Measurements from ENCODE around the gene RAB22A.

Gene RAB22A, protein sequence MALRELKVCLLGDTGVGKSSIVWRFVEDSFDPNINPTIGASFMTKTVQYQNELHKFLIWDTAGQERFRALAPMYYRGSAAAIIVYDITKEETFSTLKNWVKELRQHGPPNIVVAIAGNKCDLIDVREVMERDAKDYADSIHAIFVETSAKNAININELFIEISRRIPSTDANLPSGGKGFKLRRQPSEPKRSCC

DNA sequence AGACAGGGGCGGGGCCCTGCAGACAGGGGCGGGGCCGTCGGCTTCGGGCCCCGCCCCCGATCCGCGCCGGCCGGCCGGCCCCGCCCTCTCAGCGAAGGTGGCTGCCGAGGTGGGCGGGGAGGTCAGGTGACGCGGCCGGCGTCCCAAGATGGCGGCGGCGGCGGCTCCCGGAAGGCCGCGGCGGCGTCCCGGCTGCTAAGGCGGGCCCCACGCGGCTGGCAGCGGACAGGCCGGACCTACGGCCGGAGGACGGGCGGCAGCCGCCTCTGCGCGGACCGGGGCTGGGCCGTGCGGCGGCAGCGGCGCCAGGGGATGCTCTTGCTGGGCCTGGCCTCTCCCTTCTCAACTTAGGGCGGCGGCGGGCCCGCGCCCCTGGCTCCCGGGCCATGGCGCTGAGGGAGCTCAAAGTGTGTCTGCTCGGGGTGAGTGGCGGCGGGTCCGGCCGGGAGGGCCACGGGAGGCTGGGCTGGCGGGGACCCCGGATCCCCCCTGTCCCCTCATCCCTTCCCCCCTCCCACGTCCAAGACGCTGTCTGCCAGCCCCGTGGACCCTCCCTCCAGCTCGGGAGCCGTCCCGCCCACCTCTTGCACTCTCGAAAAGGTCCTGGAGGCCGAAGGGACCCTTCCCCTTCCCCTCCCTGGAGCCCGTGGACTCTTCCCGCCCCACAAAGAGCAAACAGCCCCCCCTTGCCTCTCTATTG, at the start of gene RAB22A:
Gene RAB22A (plus strand): TSS at position 125 of the 700 bp plus-strand sequence. CDS start 262 bp downstream, at position 387.
- peak; percentile 75 for DNase-seq (ENCODE audit: low read depth)

DNA sequence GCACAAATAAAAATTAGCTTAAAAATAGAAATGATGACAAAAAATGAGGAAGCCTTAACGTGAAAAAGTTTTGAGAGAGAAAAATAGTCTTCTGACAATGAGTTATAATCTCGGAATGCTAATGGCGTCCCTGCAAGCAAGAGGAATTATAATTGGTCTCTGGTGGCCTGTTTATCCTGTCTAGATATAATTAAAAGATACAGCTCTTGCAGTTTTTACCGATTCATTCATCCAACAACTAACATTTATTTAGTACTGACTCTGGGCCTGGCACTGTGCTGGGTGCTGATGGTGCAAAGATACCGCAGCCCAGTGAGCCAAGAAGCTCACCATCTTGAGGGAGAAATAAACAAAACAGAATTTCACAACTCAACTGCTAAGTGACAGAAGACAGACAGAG, 49.5 kb upstream of the RAB22A start:
- DNase-seq (ENCODE audit: low read depth), result no peak

DNA sequence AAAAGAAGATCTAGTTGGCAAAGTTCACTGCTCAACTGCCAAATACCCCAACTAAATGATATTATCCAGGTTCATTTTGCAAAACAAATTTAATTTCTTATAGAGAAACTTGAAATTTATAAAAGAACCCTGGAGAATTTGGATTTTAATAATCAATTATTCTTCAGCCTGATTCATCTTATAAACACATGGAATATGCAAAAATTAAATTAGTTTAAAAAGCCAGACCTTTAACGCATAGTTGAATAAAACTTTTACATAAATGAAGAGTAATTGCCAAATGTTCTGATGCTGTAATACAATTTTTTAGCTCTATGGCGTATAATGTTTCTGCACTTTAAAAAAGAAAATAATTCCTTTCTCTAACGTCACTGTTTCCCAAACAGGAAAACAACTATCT, 47.9 kb upstream of the RAB22A start:
- DNase-seq (ENCODE audit: low read depth), result no peak

DNA sequence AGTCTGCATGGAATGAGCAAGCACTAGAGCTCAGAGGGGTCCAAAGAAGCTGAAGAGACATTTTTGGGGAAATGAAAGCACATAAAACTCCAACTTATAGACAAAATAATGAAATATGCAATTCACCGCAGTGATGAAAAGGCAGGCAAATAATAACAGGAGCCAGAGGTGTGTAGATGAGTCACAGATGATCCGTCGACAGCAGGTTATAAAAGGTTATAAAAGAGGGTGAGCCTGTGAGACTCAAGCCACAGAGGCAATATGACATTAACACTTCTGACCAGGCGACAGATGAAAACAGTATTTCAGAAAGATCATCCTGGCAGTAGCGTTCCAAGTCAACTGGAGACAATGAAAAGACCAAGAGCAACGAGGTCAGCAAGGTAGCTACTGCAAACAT, 45.2 kb upstream of the RAB22A start:
- no peak for DNase-seq (ENCODE audit: low read depth)

DNA sequence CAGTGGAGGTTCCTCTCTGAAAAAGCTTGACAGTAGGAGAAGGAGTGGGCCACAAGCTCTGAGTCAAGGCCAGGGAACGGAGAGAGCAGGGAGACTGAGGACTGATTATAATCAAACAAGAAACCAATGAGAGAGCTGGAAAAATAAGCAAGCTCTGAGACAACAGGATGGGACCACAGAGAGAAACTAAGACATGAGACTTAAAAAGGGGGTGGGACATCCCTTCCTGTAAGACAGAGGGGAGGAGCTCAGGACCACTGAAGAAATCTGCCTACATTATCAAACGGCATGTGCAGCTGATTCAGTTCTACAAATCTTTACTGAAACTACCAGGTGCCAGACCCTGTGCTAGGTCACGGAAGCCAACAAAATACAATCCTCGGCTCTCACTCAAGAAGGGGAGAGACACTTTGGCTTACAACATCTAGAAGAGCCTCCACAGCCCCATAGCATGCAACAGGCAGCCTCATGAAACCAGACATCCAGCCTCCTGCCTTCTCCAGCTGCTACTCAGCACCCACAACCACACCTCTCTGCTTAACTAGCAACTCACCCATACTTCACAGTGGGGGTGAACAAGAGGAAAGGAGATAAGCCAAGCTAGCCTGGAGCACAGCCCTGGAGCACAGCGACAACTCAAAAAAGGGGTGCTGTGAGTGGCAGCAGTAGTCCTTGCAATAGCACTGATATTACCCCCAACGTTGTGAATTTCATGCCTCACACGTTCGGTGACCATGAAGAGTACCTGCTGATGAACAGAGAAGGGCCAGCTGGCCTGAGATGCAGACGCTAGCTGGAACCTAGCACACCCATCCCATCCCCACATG, 41.9 kb upstream of the RAB22A start:
- DNase-seq (ENCODE audit: low read depth), result no peak

DNA sequence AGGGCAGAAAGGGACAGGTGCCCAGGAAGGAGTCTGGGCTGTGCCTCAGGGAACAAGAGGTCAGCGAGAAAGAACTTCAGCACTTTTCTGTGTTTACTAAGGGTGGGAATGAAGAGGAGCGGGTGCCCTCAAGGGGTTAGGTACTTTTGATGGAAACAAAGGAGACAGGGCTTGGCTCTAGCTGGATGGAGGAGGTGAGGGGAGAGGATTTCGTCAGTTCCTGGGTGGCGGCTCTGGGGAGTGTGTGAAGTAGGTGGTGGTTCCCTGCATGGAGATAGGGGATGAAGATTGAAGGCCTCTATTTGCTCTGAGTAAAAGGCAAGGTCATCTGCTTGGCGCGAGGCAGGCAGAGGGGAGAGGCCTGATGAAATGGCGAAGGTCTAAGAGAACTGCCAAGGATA, 41.1 kb upstream of the RAB22A start:
- DNase-seq (ENCODE audit: low read depth), result no peak

DNA sequence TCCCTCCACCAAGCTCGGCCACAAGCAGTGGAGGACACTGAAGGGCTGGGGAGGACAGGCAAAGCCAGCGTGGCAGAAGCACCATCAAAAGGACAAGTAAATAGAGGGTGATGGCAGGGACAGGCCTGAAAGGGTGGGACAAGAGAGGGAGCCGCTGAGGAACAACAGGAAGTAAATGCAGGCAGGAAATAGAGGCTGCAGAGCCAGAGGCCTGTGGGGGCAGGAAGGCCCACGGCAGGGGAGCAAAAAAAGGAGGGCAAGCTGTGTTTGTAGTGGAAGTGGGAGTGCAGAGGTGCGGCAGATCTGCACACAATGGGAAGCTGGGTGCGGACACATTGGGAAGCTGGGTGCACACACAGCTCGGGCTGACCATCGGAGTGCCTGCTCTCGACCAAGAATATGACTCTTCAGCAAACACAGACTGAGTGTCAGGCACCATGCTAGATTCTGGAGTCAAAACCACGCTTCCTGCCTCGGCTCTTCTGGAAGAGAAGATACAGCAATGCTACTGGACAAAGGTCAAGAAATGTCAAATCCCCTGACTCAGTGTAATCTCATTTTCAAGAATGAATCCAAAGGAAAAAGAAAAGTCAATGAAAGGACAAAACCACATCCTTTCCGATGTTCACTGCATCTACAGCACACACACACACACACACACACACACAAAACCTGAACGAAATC, 40.4 kb upstream of the RAB22A start:
- no peak for DNase-seq (ENCODE audit: low read depth)

DNA sequence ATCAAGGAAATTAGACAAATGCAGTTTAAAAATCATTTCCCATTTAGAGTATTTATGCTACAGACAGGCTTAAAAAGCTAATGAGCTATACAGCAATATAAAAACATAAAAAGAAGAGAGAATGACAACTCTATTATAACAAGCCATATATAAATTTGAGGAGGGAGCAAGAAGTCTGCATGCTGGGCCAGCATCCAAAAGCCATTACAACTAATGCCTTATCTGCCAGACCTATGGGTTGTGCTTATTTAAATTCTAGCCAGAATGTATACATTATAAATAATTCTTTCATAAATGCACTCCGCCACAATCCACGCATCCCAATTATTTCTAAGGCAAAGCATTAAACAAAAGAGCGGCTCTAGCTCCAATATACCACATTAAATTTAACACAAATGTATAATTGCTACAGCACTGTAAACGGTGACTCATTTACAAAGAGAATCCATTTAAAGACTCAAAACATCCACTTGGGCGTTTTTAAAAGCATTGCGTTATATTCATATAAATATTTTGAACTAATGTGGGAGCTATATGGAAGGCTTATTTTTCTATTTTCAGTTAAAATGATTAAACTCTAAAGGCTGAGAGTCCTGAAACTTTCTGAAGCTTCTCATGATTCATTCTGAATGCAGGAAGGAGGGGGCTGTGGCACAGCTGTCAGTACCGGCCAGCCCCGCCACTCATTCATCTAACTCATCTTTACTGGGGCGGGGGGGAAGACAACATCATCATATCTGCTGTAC, 37.7 kb upstream of the RAB22A start:
- no peak for DNase-seq (ENCODE audit: low read depth)

DNA sequence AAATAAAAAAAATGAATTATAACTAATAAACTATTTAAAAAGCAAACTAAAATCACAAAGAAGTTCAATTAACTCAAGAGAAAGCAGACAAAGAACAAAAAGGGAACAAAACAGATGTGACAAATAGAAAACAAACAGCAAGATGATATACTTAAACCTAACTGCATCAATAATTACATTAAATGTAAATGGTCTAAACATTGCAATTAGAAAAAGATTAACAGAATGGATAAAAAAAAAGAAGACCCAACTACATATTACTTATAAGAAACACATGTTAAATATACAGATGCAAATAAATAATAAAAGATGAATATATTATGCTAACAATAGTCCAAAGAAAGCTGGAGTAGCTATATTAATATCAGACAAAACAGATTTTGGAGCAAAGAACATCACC, 35.1 kb upstream of the RAB22A start:
- no peak for DNase-seq (ENCODE audit: low read depth)

DNA sequence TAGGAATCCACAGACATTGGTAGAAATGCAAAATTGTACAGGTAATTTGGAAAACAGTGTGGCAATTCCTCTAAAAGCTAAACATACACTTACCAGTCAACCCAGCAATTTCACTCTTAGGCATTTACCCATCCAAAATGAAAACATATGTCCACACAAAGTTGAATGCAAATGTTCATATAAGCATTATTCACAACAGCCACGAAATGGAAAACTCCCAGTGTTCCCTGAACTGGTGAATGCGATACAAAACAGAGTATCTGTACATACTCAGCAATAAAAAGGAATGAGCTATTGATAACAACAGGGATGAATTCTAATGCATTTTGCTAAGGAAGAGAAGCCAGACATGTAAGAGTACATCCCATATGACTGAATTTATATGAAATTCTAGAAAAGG, 32.4 kb upstream of the RAB22A start:
- DNase-seq (ENCODE audit: low read depth), result no peak

DNA sequence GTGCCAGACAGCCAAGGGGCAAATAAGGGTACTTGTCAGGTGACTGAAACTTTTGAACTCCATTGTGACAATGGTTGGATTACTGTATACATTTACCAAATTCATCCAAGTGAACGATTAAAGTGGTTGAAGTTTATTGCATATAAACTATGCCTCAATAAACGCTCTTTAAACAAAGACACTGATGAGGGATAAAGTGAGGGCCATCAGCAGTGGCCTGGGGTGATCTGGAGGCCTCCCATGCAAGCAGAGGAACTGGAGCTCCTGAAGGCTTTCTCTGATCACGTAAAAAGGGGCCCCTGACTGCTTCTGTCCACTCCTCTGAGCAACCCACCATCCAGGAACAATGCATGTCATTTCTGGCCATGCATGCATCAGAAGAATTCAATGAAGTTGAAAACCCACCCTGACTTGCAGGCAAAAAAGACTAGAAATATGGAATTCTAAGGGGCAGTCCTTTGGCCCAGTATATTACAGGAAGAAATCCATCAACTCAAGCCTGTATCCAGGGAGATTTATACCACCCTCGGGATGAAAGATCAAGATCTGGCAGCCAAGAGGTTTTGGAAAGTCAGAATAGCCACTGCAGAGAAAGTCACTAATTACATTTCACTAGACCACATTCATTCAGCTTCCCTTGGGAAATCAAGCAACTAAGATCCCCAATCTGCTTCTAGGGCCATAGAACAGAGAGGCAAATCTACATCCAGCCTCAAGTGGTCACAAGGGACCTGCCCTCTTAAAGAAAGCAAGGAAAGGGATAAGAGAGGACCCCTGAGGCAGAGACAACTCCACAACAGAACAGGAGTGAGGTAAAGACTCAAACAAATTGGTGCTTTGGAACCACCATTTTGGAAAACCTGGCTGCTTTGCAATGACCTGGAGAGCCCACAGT, 31.7 kb upstream of the RAB22A start:
- no peak for DNase-seq (ENCODE audit: low read depth)

DNA sequence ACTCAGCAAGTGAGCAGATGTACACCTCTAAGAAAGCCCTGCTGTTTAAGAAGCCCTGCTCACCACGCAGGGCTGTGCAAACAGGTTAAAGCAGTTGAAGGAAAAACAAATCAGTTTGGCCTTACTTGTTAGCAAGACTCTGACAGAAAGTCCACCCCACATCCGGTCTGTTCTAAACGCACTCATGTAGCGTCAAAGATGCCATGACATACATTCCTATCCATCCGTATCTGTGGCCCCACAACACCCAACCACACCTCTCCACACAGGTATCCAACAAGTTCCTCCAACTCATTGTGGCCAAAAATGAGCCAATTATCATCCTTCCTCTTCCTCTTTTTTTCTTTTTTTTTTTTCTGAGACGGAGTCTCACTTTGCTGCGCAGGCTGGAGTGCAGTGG, 22.8 kb upstream of the RAB22A start:
- DNase-seq (ENCODE audit: low read depth), result no peak

DNA sequence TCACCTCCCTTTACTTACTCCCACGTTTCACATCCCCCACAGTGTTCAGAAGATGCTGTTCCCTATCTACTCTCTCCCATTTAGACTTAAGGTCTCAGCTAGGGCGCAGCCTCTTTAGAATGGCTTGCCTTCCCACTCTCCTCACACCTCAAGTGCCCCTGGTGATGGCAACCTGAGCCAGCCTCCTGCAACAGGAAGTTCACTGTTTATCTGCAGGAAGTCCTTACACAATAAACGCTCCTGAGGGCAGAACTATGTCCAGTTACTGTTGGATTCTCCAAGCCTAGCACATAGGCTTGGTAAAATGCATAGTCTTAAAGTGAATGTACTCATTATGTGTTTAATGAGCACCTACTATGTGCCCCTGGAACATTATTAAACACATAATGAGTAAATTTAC, 21.9 kb upstream of the RAB22A start:
- DNase-seq (ENCODE audit: low read depth), result no peak

DNA sequence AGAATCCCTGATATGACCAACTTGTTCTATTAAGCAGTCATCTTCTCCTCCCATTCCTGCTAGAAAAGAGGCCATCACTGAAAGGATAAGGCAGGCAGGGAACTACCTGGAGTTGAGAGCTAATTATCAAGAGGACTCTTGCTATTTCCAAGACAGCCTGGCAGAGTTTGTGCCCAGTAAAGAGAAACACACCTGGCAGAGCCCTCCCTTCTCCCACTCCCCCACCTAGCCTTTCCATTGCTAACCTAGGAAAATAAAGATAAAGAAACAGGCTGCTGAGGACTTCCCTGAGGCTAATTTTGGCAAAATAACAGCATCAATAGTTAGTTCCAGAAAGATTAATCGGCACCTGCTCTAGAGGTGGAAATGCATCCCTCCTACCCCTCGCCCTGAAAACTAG, 20.4 kb upstream of the RAB22A start:
- no peak for DNase-seq (ENCODE audit: low read depth)

DNA sequence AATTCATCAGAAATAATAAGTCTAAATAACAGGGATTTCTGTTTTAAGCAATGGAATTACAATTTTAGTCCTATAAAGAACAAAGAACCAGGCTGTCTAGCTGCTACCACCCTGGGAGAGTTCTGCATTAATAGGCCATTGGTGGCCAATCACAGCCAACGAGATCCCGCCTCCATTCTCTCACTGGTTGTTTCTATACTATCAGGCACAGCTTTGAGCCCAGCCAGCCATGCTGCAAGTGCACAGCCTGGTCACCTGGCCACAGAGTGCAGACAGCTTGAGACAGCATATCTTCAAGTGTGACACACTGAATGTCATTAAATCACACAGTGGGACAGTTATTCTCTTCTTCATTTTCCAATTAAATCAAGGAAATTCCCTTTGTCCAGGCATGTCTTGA, 16.1 kb upstream of the RAB22A start:
- no peak for DNase-seq (ENCODE audit: low read depth)

DNA sequence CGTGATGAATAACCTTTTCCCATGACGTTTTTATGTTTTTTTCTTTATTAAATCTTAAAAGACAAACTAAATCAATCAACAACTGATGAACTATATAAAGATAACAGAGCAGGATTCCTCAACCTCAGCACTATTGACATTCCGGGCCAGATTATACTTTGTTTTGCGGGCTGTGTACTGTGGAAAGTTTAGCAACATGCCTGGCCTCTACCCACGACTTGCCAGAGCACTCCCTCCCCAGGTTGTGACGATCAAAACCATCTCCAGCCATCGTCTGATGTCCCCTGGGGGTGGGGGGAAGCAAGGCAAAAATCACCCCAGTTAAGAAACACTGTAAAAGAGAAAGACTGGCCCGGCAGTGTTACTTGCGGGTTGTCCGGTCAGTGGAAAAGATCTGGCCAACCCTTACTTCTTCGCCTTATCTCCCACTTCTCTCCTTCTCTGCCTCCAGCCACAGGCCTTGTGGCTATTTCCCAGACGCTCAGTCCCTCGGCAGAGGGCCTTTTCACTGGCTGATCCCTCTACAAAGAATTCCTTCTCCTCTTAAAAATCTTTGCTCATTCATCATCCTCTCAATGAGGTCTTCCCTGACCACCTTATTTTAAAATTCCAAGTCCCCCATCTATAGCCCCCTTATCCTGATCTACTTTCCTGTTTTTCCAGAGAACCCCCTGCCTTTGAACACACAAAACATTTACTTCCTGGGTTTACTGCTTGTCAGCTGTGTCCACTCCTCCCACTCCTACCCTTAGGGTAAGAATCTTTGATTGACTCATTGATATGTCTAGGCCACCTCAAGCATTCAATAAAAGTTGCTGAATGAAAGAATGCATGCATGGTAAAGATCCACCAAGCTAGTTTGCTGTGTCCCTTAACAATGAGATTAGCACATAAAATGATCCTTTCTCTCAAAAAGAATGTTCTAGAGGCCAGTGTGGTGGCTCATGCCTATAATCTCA, 14.7 kb upstream of the RAB22A start:
- DNase-seq (ENCODE audit: low read depth), result no peak

DNA sequence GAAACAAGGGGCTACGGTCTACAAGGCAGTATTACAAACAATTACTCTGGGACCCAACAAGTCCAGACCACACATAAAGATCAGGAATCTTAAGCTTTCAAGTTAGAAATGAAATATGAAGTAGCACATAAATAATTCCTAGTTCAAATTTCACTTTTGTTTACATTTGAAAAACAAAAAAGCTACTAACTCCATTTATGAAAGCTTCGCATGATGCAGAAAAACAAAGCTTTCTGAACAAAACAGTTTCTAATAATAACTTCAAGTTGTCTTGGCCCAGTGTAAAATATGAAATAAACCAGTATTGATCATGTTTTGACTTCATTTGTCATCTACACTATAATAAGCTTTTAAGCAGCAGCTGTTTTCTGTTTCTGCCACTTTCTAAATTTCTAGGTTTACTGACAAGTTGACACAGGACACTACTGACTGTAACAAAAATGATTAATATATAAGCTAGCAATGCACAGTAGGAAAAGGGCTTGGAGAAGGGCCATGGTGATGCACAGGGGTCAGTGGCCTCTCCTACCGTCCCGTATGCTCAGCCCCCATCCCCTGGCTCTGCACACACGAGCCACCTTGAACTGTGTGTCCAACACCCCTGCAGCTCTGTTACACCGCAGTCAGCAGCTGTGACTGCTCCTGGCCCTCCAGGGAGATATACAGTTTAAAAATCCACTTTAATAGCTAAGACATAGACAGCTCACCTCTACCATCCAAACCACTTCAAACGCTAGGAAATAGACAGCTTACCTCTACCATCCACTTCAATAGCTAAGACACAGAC, 13.3 kb upstream of the RAB22A start:
- no peak for DNase-seq (ENCODE audit: low read depth)

DNA sequence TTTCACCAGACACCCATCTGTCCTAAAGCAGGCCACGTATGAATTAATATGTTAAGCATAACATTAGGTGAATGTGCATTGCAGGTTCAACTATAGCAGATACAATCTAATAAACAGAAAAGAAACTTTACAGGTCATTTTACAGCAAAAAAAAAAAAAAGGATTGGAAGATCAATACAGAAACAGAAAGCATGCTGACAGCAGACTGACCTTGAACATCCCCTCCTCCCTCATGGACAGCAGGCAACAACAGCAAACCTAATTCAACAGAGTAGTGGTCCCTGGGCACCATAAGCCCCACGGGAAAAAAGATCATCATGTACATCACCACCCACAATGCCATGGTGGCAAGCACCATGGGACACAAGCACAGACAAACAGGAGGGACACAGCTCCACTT, 12.1 kb upstream of the RAB22A start:
- no peak for DNase-seq (ENCODE audit: low read depth)

DNA sequence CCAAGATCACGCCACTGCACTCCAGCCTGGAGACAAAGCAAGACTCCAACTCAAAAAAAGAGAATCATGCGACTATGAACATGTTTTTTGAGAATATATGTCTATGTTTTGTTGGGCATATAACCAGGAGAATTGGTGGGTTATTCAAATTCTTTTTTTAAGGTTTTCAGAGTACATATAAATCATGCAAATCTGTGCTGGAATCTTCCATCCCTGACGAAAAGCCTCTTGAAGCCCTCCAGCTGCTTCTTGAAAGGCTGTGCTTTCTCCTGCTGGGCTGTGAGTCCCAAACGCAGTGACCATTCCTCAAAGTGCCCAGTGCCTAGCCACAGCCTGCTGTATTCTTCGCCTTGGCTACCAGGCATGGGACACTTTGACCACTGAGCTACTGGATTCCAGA, 9.2 kb upstream of the RAB22A start:
- DNase-seq (ENCODE audit: low read depth), result no peak

Data from activated T-cell treated with anti-CD3 and anti-CD28 coated beads for 1 hour (primary cell).